IPS DF 4.7 (cell line): ENCODE measurements around the gene IL1RL2.

Experiments used
- DNase-seq: peaks from one replicate; pipeline ENCODE4 v3.0.0-alpha.2; 2013; ENCODE audit warnings: low spot score; ENCODE audit errors: extremely low read depth

IL1RL2 gene

DNA sequence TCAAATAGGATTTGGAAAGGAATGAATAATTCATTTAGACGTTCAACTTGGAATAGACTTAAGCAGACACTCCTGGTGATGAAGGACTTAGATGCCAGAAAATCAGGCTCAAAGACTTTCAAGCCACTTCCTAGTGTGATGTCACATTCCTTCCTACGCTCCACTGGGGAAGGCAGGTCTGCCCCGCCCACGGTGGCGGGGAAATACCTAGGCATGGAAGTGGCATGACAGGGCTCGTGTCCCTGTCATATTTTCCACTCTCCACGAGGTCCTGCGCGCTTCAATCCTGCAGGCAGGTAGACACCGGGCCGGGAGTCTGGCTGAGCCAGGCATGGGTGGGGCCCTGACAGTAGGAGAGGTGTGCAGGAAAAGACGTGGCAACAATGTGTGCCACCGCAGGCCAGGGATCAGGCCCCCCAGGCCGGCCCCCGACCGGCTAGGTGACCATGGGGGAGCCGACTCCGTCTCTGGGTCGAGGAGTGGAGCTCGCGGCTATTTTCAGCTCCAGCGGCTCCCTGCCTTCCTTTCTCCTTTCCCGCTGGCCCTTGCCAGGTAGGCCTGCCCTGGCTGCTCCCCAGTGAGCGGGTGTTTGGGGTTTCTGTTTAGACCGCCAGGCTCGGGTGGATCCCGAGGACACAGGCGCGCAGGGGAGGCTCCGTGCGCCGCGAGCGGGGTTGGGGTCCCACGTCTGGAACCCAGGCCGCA, at the start of gene IL1RL2:
IL1RL2 (plus strand) TSS at position 233 of the 705 bp plus-strand sequence. CDS start 845 bp downstream, outside the sequence.
- no peak for DNase-seq

DNA sequence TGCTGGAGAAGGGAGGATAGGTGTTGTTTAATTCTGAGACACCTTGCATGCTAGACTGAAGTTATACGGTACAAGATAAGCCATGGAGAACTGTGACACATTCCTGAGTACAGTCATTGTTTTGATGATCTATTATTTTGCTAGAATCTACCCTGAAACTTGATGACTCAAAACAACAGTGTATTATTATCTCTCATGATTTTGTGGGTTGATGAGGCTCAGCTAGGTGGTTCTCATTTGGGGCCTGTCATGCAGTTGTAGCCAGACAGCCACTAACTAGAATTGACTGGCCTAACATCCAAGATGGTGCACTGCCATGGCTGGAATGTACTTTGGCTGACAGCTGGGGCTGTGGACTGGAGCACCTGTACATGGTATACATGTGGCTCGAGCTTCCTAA, 49.7 kb upstream of the IL1RL2 start:
- no peak for DNase-seq

DNA sequence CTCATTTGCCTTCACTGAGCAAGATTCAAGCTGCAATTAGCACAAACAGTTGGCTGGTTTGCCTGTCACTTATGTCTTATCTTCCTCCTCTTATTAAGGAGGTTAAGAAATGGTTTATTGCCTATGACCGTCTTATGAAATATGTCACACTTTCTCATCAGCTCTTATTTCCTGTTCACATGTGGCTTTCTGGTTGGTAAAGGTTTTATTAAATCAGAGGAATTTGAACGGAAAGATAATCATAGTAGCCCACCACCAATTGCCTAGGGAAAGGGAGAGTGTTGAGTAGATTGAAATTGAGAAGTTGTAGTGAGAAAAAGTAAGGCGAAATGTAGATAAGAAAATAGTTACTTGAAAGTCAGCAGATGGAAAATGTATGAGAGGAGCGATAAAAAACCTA, 48.5 kb upstream of the IL1RL2 start:
- DNase-seq = no peak

DNA sequence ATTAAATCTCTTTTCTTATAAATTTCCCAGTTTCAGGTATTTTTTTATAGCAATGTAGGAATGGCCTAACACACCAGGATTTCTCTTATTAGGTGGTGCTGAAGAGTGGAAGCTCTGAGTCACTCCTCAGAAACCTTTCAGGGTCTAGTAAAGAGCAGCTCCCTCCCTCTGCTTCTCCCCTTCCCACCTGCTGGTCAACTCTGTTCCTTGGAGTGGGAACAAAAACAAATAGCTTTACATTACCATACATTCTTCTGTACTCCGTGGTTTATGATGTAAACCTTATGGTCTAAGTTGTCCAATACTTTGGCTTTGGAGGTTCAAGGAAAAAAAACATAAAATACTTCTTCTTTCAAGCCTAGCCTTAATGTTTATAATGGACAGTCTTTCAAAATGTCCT, 47.0 kb upstream of the IL1RL2 start:
- DNase-seq = no peak

DNA sequence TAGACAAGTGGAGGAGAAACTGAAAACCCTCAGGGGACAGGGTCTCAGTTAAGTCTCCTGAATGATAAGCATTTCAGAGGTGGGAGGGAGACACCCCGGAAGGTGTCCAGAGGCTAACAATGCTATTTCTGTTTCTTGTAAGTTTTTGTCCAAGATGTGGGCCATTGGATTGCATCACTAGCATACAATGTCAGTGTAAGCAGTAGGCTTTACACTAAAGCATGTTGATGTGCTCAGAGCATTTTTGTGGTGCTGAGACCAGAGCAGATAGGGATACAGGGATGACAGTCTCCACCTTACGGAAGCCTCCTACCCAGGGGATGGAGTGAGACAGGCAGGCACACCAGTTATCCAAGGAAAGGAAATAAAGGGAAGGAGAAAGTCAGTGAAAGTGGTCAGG, 46.4 kb upstream of the IL1RL2 start:
- no peak for DNase-seq

DNA sequence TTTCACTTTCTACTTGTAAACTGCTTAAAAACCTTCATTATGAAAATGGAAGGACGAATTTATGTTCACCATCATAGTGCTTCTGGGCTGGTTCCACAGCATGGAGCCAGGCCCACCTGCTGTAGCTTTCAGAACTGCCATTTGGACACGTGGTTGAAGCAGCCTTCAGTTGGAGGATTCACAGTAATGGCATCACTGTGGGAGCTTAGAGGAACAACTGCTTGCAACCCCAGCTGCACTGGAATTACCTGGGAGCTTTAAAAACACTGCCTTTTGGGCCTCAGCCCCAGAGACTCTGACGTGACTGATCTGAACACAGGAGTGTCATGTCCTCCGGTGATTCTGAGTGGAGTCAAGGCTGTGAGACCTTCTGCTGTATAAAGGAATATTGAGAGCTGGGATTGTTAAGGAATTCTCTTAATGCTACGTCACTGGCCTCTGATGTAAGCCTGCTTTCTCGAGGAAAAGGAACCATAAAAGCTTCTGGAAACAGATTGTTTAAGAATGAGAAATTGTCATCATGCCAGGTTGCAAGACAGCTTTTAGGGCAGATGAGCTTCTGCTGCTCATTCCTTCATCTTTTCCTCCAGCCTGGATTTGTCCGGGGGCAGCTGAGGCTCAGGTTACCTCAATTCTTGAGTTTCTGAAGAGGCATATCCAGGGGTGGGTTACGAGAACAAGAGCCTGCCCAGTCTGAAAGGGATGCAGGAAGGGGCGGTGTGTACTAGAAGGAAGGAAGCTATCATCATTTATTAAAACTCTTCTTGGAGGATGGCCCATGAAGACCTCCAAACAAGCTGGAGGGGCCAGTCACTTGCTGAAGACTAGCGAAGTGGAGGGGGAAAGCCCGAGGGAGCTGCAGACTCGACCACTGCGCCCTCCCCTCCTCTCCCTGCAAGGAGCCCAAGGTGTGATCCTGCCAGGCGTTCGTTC, 45.5 kb upstream of the IL1RL2 start:
- no peak for DNase-seq

DNA sequence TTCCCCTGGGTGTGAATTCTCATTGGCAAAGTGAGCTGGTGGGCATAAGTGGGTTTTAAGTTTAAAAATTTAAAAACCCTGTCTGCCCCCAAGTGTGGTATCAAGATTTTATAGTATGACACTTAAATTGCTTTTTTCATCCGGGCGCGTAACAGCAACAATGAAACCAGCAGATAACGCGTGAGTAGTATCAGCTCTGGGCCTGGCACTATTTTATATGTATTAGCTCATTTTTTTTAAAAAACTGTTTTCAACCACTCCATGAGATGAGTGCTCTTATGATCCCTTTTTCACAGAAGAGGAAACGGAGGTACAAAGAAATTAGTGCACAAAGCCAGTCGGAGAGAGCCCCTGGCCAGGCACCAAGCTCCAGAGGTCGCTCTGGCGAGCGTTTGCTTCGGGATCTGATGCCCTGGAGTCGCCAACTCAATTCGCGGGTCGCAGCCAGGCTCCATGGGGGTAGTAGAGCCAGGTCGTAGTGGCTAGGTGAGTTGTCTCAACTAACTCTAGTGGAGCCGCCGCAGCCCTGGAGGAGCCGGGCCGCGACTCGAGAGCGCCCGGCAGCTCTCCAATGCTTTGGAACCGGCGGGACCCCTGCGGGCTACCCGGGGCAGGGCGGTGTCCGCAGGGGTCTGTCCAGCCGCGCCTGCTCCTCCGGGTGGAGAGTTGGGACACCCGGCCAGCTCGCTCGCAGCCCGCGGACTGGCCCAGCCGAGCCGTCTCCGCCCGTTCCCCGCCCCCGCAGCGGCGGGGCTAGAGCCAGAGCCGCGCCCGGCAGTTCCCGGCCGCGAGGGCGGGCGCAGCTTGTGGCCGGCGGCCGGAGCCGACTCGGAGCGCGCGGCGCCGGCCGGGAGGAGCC, 44.6 kb upstream of the IL1RL2 start, which contains the start of gene IL1R1:
IL1R1 (plus strand) TSS at position 777 of the 859 bp plus-strand sequence. CDS start 14,979 bp downstream, outside the sequence.
- no peak for DNase-seq

DNA sequence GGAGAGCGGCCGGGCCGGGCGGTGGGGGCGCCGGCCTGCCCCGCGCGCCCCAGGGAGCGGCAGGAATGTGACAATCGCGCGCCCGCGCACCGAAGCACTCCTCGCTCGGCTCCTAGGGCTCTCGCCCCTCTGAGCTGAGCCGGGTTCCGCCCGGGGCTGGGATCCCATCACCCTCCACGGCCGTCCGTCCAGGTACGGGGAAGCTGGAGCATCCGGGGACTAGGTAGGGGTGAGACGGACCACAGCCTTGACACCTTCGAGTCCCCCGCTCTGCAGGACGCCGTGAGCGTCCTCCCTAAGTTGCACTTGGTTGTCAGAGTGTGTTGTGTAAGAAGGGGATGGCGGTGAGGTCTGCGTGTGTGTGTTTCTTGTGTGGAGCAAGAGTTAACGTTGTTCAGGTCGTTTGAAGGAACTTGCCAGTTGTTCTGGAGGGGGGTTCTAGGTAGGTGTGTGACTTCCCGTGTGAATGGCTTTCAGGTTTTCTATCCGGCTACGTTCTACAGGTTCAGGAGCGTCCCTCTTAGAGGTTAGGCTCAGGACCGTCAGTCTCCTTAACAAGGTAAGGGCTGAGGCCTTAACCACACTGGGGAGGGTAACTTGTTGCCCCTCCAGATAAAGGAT, 43.9 kb upstream of the IL1RL2 start:
- no peak for DNase-seq

DNA sequence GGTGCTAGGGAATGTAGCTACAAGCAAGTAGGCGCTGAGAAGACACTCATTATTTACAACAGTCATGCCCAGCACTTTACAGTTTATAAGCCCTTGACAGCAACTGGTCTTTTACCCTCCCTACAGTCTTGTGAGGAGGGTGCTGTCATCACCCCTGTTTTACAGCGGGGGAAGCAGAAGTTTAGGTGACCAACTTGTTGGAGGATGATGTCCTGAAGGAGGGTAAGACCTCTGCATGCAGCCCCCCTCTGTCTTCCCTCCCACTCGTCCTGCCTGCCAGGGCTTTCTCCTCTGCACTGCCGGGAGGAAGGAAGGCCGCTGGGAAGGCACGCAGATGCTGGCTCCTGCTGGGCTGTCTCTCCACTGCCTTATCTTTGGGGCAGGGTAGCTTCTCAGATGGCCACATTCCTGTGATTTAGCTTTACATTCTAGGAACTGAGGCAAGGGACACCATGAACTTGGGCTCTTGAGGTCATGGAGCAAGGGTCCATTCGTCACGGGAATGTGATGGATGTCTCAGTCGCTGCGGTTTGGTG, 43.3 kb upstream of the IL1RL2 start:
- DNase-seq = no peak

DNA sequence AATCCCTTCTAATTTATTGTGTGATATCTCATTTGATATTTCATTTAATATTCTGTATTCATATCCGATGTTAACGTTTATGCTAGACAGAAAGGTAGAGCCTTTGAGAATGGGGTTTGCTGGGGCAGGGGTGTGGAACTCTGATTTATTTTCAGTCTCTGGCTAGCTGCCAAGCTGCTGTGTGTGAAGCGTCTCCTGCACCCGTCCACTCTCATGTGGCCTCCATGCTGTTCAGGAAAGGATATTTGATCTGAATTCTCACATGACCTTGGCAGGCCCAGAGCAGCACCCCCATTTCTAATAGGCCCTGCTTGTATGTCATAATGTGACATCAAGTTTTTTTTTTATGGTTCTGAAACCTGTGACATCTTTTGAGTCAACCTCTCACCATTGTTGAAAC, 42.7 kb upstream of the IL1RL2 start:
- DNase-seq = no peak

DNA sequence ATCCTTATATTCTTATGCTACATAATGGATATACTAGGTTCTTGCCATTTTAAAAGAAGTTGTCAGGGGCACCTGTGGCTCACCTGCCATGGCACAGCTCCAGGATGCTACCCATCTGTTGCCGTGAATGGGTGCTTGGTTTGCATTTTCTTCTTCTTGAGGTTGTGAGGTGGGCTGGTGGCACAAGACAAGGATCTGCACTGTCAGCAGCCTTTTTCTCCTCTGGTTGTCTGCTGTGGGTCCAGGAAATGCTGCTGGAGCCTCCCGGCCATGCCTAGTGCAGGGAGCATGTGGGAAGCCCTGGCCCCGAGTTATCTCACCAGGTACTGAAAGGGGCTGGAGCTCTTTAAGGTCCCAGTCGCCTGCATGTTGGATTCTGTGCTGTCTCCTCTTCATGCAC, 41.7 kb upstream of the IL1RL2 start:
- DNase-seq = no peak

DNA sequence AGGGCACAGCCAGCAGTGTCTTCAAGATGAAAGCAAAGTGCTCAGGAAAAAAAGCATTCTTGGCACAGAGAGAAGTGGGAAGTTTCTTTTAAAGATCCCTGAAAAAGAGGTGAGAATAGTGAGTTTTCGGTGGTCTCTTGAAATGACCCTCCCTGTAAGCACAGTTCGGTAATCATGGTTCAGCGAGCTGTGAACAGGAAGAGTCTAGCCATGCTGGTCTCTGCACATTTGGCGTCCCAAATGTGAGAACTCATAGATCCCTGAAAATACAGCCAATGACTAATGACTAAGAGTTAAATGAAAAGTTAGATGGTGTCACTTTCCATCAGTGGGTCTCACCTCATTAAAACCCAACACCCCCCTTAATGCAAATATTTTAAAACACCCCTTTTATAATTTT, 40.9 kb upstream of the IL1RL2 start:
- no peak for DNase-seq

DNA sequence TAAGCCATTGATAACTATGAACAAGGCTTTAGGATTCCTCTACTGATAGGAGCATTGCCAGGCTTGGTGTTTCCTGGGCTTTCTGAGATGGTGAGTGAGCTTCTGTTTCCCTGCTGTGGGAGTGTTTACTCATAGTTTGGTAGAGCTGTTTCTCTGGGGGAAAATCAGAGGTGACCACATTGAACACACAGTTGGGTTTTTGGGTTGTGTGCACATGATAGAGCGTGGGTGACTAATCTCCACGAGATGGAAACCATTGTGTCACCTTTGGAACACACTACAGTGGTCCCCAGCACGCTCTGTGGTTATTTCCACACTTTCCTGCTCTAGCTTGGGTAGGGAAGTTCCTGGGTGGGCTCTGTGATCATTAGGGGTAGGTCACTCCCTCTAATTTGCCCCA, 38.9 kb upstream of the IL1RL2 start:
- no peak for DNase-seq

DNA sequence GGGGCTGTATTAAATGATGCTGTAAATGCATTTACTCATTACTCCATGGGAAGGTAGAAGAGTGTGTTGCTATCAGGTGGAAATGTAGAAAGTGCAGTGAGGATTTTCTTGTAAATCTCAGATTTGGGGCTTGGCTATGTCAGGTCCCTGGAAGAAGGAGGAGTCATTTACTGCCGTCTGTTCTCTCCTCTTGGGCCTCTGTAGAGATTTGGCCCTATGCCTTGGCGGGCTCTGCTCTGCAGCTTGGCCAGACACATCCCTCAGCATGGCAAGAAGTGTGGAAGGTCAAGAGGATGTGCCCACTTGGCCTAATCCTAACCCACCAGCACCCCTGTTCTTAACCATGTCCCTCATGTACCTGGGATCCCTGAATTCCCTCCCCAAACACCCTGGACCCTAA, 37.6 kb upstream of the IL1RL2 start:
- DNase-seq = no peak

DNA sequence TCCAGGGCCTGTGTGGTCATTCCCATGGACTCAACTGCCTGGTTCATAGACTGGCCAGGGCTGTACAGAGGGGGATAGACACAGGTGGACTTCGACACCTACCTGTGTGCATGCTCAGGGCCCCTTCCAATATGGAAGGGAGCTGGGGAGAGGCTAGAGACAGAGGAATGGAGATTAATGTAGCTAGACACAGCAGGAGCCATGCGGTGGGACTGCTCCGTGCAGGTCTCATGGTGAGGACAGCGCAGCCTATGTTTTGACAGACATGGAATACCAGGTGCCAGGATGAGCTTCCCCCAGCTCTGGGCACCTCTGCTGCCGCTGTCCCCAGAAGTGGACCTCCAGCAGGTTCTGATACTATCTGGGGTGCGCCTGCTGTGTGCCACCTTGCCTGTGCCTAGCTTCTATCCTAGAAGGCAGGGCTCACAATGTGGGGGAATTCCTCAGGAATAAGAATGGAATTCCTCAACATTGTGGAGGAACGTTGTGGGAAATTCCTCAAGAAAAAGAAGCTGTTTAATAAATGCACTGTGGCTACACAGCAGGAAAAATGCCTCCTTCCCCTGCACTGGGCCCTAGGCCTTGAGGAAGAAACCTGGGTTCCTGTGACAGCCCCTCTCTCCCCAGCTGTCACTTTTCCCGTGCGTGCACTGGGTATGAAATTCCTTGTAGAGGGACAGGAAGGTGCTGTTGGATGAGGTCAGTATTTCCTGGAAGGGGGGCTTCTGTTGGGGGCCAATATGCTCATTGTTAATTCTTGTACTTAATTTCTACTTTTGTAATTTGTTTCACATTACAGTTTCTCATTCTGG, 37.0 kb upstream of the IL1RL2 start:
- no peak for DNase-seq

DNA sequence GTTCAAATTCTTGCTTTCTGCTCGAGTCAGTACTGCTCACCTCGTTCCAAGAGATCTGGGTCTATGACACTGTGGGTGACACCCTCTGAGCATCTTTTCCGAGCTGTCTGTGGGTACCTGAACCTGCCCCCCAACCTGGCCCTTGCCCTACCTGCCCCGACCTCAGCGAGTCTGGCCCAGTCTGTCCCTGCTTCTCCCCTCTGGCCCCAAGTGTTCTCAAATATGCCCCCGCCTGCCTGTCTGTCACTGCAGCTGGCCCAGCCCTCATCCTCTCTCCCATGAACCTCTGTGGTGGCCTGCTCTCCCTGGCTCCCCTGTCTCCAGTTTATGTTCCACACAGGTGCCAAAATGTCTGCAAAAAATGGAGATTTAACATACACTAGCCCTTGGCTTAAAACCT, 32.5 kb upstream of the IL1RL2 start:
- DNase-seq = no peak

DNA sequence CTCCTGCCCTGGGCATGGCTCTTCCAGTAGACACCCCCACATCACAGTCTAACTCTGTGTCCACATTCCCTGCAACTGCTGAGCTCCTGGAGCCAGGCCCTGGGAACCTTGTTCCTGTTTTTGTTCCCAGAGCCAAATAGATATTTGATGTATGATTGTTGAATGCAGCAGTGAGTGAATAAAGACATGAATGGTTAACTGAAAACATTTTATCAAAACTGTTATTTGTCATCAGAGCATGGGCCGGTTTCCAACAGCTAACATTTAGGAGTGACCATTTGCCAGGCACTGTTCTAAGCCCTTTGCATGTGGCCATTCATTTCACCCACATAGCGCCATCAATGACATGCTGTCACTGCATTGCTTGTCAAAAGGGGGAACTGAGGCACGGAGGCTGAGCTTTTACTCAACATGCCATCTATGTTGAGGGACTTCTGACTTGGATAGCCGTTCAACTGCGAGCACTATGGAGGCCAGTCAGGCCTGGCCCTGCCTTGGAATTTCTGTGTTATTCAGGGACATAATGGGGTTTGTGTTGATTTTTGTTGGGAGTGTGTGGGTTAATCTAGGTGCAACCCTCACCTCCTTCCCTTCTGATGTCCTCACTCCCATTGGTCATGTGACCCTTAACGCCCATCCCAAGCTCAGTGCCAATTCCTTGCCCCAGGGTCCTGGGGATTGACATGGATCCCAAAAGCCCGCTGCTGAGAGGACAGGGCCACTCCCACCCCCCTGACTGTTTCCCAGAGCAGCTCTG, 31.7 kb upstream of the IL1RL2 start:
- DNase-seq = no peak

DNA sequence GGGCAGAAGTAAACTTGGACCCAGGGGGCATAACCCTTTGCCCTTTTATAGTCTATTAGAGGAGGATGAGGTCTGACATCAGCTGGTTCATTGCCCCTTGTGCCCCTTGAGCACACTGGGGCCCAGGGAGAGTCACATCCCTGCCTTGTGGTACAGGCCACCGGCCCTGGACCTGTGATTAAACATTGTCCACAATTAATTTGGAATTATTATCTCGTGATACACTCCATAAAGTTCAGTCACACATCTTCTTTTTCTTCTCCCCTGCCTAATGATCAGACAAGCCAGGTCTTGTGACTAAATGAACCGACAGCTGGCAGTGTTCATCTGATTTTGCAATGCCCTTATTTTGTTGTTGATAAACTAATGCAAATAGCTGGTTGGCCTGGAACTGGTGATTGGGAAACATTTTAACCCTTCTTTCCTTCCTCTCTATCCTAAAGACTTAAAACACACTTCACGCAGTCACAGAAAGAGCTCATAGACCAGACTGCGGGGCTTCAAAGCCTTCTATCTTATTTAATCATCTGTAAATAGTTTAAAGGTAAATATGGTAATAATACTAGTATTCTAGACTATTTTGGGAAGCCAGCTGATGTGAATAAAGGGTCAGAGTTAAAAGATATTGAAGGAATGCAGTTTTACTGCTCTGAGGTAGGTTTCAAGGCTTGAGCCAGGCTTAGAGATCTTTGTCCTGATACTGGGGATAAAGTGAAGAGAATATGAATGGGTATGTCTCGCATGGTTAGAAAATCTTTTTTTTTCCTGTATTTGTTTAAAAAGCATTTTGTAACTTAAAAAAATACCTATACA, 30.9 kb upstream of the IL1RL2 start:
- DNase-seq = no peak
